Measurements from ENCODE around the gene GRM8.

Gene GRM8

GRCh38 chr7:126493801-126494200 lies 758.9 kb downstream of the GRM8 start:
- no peaks in the 10 kb centered on the region for H3K9me3 ChIP-seq (ENCODE audit: low read length)
- no peak overlapping the region for H3K4me2 ChIP-seq (ENCODE audit: low read length)
- no peak for TF ChIP-seq CTCF (IDR thresholded peaks at IDR 0.05; ENCODE audit: low read length)
- no peak for TF ChIP-seq EZH2 (IDR thresholded peaks at IDR 0.05; ENCODE audit: borderline replicate concordance, low read length)
- no peaks in the 10 kb centered on the region for H3K27me3 ChIP-seq (ENCODE audit: insufficient read depth, low read length)
- no peak overlapping the region for H3K4me3 ChIP-seq (ENCODE audit: low read depth, low read length, poor library complexity, severe bottlenecking)
- H3F3A ChIP-seq (ENCODE audit: insufficient read depth, low read length) = no peaks in the 10 kb centered on the region
- H4K20me1 ChIP-seq (ENCODE audit: insufficient read depth, low read length) = no peaks in the 10 kb centered on the region
- no peaks in the 10 kb centered on the region for H3K9me2 ChIP-seq (ENCODE audit: low read depth, low read length)
- no peak overlapping the region for H3K27ac ChIP-seq (ENCODE audit: low read depth, low read length, poor library complexity, severe bottlenecking)
- no peak overlapping the region for H3K9ac ChIP-seq (ENCODE audit: low read length)
- no peaks in the 10 kb centered on the region for H3K79me2 ChIP-seq (ENCODE audit: insufficient read depth, low read length)
- no peak overlapping the region for H2AFZ ChIP-seq (ENCODE audit: low read length)
- no peaks in the 10 kb centered on the region for H3K4me1 ChIP-seq (ENCODE audit: insufficient read depth, low read length, severe bottlenecking)
- H3K36me3 ChIP-seq (ENCODE audit: insufficient read depth, low read length) = no peaks in the 10 kb centered on the region

GRCh38 chr7:126489874-126490273 lies 762.9 kb downstream of the GRM8 start:
- Histone ChIP-seq H3K27me3 (ENCODE audit: insufficient read depth, low read length) (no peaks in the 10 kb centered on the region), H2AFZ (ENCODE audit: low read length) (no peak overlapping the region), H3K9me3 (ENCODE audit: low read length) (no peaks in the 10 kb centered on the region), H3K4me1 (ENCODE audit: insufficient read depth, low read length, severe bottlenecking) (no peaks in the 10 kb centered on the region), H3K9ac (ENCODE audit: low read length) (no peak overlapping the region), H4K20me1 (ENCODE audit: insufficient read depth, low read length) (no peaks in the 10 kb centered on the region), H3K4me3 (ENCODE audit: low read depth, low read length, poor library complexity, severe bottlenecking) (no peak overlapping the region), H3K9me2 (ENCODE audit: low read depth, low read length) (no peaks in the 10 kb centered on the region), H3K79me2 (ENCODE audit: insufficient read depth, low read length) (no peaks in the 10 kb centered on the region), H3K27ac (ENCODE audit: low read depth, low read length, poor library complexity, severe bottlenecking) (no peak overlapping the region), H3K36me3 (ENCODE audit: insufficient read depth, low read length) (no peaks in the 10 kb centered on the region), H3F3A (ENCODE audit: insufficient read depth, low read length) (no peaks in the 10 kb centered on the region), H3K4me2 (ENCODE audit: low read length) (no peak overlapping the region)
- no peak for TF ChIP-seq EZH2 (IDR thresholded peaks at IDR 0.05; ENCODE audit: borderline replicate concordance, low read length)
- TF ChIP-seq CTCF (IDR thresholded peaks at IDR 0.05; ENCODE audit: low read length) = no peak

GRCh38 chr7:126487728-126488442 lies 764.9 kb downstream of the GRM8 start:
- Histone ChIP-seq H3K27me3 (ENCODE audit: insufficient read depth, low read length) (no peaks in the 10 kb centered on the region), H3K9me2 (ENCODE audit: low read depth, low read length) (no peaks in the 10 kb centered on the region), H3K9ac (ENCODE audit: low read length) (no peak overlapping the region), H3K4me3 (ENCODE audit: low read depth, low read length, poor library complexity, severe bottlenecking) (no peak overlapping the region), H3K4me2 (ENCODE audit: low read length) (no peak overlapping the region), H3K9me3 (ENCODE audit: low read length) (no peaks in the 10 kb centered on the region), H3F3A (ENCODE audit: insufficient read depth, low read length) (no peaks in the 10 kb centered on the region), H3K79me2 (ENCODE audit: insufficient read depth, low read length) (no peaks in the 10 kb centered on the region), H3K36me3 (ENCODE audit: insufficient read depth, low read length) (no peaks in the 10 kb centered on the region), H4K20me1 (ENCODE audit: insufficient read depth, low read length) (no peaks in the 10 kb centered on the region), H2AFZ (ENCODE audit: low read length) (no peak overlapping the region), H3K27ac (ENCODE audit: low read depth, low read length, poor library complexity, severe bottlenecking) (no peak overlapping the region), H3K4me1 (ENCODE audit: insufficient read depth, low read length, severe bottlenecking) (no peaks in the 10 kb centered on the region)
- no peak for TF ChIP-seq CTCF (IDR thresholded peaks at IDR 0.05; ENCODE audit: low read length)
- no peak for TF ChIP-seq EZH2 (IDR thresholded peaks at IDR 0.05; ENCODE audit: borderline replicate concordance, low read length)
